Occipital lobe (tissue), 2 donors: ENCODE measurements around the gene KLF18. TPM values are rescaled to one million over a fixed set of nuclear protein-coding genes. Genes with fewer than 3 reads are reported as not detected.
"Not testable (repeated sequence)": the region's sequence is repeated elsewhere in the genome, so short reads cannot be mapped to it uniquely, and the experiment has no call there.

ENCODE experiments used
- DNase-seq: peaks from one replicate; lab custom pipeline; 2025; lab: John Stamatoyannopoulos, UW
- total RNA-seq: library from RNA; depleted of rRNA; stranded (reverse); fragments of >200 nt; gene quantifications from one replicate; pipeline ENCODE4 v1.2.3, GENCODE V29; 2014

KLF18 gene
- total RNA-seq, 1 donor from 2014 or later = not detected

GRCh38 chr1:44120398-44120949 lies 21.0 kb downstream of the KLF18 start:
- DNase-seq = no peak

GRCh38 chr1:44119525-44119924 lies 21.9 kb downstream of the KLF18 start:
- DNase-seq = no peak

DNA sequence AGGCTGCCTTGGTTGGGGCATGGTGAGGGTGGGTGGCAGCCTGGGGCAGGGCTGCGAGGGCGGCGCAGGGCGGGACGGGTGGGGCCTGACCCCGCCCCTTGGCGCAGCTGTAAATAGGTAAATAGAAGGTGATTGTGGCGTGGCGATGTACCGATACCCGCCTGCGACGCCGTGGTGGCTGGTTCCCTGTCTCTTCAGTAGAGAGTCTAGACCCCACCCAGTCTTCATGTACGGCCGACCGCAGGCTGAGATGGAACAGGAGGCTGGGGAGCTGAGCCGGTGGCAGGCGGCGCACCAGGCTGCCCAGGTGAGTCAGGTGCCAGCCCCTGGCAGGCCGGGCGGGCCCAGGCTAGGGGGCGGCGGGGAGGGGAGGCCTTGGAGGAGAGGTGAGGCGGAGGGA lies 22.7 kb downstream of the KLF18 start, which contains the start of gene KLF17:
KLF17 (plus strand) TSS at position 140 of the 400 bp plus-strand sequence; CDS start at position 227, 87 bp downstream.
- no peak for DNase-seq

- not testable (repeated sequence) for DNase-seq
Observed at GRCh38 chr1:44117272-44117671, 24.2 kb downstream of the KLF18 start.

- no peak for DNase-seq
Observed at GRCh38 chr1:44114098-44114497, 27.3 kb downstream of the KLF18 start.

DNA sequence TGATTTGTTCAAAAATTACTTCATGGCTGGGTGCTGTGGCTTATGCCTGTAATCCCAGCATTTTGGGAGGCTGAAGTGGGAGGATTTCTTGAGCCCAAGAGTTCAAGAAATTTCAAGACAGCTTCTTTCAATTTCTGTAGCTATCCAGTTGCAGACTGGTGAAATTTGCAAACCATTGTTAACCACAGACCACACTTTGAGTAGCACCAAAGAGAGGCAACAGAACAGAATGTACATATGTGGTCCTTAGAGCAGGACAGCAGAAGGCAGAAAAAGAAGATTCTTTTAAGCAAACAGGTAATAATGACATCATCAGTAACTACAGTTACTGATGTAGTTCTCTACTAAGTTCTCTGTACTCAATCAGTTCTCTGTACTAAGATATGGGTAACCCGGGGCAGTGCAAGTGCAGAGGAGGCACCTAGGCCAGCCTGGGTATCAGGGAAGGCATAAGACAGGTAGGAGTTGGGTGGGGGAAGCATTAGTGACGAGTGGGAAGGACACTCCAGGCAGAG lies 28.3 kb downstream of the KLF18 start:
- no peak for DNase-seq

DNA sequence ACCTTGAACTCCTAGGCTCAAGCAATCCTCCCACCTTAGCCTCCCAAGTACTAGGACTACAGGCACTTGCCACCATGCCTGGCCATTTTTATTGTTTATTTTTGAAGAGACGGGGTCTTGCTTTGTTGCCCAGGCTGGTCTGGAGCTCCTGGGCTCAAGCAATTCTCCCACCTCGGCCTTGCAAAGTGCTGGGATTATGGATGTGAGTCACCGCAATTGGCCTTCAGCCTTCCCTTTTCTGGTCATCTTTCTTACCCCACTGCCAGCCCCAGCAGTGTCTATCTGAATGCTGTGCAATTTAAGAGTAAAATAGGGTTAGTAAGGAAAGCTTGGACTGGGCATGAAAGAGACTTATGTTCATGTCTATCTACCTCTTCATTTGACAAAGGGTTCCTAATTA lies 28.9 kb downstream of the KLF18 start:
- no peak for DNase-seq

DNA sequence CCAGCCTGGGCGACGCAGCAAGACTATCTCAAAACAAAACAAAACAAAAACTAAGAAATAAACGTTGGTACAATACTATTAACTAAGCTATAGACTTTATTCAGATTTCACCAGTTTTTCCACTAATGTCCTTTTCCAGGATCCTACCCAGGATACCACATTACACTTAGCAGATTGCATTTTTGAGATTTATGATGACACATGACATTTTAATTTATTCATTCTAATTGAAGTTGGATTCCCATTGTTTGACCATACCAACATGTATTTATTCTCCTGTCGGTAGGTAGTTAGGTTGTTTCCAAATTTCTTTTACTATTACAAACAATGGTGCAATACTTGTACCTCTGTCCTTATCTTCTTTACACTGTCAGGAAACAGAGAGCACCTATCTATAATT lies 29.6 kb downstream of the KLF18 start:
- no peak for DNase-seq

- no peak for DNase-seq
Observed at GRCh38 chr1:44110916-44111315, 30.5 kb downstream of the KLF18 start.

GRCh38 chr1:44108971-44109370 lies 32.5 kb downstream of the KLF18 start:
- no peak for DNase-seq

DNA sequence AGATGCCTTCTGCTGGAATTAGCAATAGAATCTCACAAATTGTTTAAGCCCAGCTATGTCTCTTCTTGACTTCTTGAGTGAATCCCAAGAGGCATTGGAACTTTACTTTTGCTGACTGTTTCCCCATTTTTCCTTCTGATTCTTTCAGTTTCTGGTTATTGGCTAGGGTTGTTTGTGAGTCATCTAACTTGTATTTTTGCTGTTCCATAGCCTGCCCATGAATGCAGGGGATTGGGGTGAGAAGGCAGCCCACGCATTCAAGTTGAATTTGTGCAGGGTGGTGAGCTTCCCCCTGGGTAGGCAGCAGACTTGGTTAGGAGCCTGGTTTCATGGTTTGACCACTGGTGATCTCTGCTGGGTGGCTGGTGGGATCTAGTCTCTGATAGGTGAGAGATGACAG lies 33.2 kb downstream of the KLF18 start:
- no peak for DNase-seq

GRCh38 chr1:44105810-44106209 lies 35.6 kb downstream of the KLF18 start:
- DNase-seq = no peak

GRCh38 chr1:44103270-44104131 lies 37.9 kb downstream of the KLF18 start:
- DNase-seq = no peak

- DNase-seq = no peak
Observed at GRCh38 chr1:44101328-44101727, 40.1 kb downstream of the KLF18 start.

- no peak for DNase-seq
Observed at GRCh38 chr1:44100183-44100868, 41.1 kb downstream of the KLF18 start.

- DNase-seq = no peak
Observed at GRCh38 chr1:44094047-44094446, 47.4 kb downstream of the KLF18 start.

DNA sequence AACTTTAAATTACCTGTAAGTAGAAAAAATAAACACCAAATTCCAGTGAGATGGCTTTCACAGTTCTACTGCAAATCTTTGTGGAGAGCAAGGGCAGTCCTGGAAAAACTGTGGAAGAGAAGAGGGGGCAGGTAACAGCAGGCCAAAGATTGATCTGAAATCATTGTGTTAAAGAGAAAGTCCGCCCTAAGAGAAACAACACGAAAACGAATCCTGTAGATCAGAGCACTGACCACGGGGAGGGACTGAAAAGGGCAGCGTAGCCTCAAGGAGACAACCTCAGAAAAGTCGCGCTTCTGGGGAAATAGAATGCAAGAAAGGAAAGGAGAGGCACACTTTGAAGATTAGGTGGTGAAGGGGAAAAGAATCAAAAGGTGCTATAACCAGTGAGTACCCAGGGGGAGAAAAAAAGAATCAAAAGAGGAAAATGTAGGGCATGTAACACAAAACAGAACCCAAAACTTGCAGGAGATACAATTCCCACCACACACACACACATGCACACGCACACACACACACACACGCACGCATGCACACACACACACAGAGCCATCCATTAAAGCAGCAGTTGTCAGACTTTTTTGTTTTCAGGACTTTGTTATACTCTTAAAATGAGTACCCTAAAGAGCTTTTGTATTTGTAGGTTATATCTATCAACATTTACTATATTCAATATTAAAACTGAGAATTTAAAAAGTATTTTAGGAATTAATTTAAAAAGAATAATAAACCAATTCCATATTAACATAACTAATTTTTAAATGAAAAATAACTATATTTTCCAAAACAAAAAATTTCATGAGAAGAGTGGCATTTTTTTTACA lies 50.8 kb downstream of the KLF18 start:
- no peak for DNase-seq

GRCh38 chr1:44089371-44090048 lies 51.9 kb downstream of the KLF18 start:
- DNase-seq = no peak
